ENCODE data around the gene NHERF2.

The NHERF2 gene

DNA sequence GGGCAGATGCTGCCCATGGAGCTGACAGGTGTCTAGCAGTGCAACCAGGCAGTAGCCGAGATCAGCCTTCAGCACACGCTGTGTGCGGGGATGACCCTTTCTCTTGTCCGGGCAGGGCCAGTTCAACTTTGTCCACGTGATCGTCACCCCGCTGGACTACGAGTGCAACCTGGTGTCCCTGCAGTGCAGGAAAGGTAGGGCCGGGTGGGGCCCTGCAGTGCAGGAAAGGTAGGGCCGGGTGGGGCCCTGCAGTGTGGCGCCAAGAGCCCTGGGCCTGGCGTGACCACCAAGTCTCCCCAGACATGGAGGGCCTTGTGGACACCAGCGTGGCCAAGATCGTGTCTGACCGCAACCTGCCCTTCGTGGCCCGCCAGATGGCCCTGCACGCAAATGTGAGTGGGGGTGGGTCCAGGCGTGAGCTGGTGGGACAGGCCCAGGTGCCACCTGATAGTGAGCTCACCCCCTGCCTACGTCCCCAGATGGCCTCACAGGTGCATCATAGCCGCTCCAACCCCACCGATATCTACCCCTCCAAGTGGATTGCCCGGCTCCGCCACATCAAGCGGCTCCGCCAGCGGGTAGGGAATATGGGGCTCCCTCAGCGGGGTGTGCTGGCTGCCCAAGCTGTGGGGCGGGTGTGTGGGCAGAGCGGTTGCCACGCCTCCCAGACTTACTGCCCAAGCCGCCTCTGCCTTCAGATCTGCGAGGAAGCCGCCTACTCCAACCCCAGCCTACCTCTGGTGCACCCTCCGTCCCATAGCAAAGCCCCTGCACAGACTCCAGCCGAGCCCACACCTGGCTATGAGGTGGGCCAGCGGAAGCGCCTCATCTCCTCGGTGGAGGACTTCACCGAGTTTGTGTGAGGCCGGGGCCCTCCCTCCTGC, 61.3 kb downstream of the NHERF2 start:
- TF ChIP-seq FOXM1 (IDR thresholded peaks at IDR 0.05; ENCODE audit: borderline replicate concordance, low read depth) (no peak), TAF1 (IDR thresholded peaks at IDR 0.05; ENCODE audit: low read depth) (no peak), EP300 (IDR thresholded peaks at IDR 0.05; ENCODE audit: borderline replicate concordance) (no peak), YY1 (IDR thresholded peaks at IDR 0.05; ENCODE audit: low read depth) (no peak), EGR1 (IDR thresholded peaks at IDR 0.05) (no peak), TCF12 (IDR thresholded peaks at IDR 0.05; ENCODE audit: low read depth) (no peak), REST (IDR thresholded peaks at IDR 0.05; ENCODE audit: low read depth) (no peak), RAD21 (IDR thresholded peaks at IDR 0.05; ENCODE audit: low read depth) (no peak), CREB1 (IDR thresholded peaks at IDR 0.05; ENCODE audit: low read depth) (no peak), CEBPB (IDR thresholded peaks at IDR 0.05) (no peak), TEAD4 (IDR thresholded peaks at IDR 0.05) (no peak), ZBTB7A (IDR thresholded peaks at IDR 0.05; ENCODE audit: low read depth) (no peak), NFIC (IDR thresholded peaks at IDR 0.05) (no peak)
- TF ChIP-seq, protein P1, sequence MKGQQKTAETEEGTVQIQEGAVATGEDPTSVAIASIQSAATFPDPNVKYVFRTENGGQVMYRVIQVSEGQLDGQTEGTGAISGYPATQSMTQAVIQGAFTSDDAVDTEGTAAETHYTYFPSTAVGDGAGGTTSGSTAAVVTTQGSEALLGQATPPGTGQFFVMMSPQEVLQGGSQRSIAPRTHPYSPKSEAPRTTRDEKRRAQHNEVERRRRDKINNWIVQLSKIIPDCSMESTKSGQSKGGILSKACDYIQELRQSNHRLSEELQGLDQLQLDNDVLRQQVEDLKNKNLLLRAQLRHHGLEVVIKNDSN (IDR thresholded peaks at IDR 0.05) = no peak
- TF ChIP-seq, protein P2, sequence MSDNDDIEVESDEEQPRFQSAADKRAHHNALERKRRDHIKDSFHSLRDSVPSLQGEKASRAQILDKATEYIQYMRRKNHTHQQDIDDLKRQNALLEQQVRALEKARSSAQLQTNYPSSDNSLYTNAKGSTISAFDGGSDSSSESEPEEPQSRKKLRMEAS (IDR thresholded peaks at IDR 0.05) = no peak

Data from Ishikawa (cell line).